Stimulated activated CD4-positive, alpha-beta T cell treated with anti-CD3 and anti-CD28 coated beads, Interleukin-4, amount 100 ng/mL, for 1 hour (primary cell): ENCODE data around the gene SMIM32.
A peak's percentile ranks its signal among the peaks of the same experiment; 100 is the strongest.

ENCODE experiments used
- DNase-seq: peaks from one replicate; pipeline ENCODE4 v3.0.0-alpha.2; 2020

Gene SMIM32

DNA sequence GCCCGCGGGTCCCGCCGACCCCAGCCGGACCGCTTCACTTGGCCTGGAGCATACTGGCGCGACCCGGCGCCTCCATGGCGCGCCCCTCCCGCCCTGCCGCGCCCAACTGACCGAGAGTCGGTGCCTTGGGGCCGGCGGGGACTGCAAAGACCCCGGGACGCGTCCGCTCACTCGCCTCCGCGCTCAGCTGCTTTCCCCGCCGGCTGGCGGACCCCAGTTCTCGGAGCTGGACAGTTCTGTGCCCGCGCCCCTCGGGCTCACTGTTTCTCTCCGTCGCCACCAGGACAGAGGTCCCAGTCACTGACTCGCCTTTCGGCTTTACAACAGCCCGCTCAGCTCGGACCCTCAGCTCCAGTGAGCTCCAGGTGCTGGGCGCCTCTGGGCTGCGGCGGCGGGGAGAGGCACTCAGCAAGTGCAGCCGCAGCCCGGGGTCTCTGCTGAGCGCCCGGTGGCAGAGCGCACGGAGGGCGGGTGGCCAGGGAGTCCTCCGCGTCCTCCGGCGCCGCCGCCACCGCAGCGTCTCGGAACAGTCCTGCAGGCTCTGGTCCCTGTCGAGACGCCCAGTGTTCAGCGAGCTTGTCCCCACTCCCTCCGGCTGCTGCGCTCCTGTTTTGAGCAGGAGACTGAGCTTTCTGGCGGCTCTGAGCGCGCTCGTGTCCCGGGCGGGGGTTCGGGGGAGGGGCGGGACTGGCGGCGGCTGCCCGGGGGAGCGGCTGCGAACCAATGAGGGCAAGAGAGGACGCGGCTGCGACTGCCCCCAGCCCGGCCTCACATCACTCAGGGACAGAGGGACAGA, at the start of gene SMIM32:
Gene SMIM32, minus strand, starts transcription at position 637 of the 796 bp plus-strand sequence. CDS start 638 bp downstream, outside the sequence.
- no peak for DNase-seq

DNA sequence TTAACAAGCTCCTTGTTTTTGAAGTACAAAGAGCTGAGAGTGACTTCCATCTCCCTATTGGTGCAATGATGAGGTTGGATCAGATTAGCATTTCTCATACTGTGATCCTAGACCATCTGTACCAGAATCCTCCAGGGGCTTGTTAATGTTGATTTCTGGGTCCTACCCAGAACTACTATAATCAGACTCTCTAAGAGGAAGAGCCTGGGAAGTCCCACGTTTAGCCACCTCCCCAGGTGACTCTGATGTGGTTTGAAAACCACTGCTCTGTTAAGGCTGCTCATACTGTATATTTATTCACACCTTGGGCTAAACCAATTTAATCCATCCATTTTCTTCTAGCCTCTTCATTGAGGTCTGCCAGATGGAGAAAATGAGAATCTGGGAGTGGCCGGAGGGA, 49.6 kb upstream of the SMIM32 start:
- no peak for DNase-seq

DNA sequence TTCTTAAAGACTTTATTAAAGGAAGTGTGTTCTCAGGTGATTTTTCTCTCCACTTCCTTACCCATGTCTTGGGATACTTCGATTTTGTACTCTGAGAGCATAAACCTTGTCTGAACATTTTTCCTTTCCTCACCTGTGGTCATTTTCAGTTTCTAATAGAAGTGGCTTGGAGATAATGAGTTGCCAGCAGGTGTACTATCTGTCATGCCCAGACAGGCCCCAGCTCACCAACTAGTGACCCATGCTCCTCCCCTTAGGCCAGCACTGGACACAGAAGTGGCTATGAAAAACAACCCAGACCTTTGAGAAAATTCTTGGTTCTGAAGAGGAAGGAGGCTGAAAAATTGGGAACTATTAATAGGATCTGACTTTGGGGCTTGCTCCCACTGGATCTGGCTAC, 49.2 kb upstream of the SMIM32 start:
- DNase-seq: no peak

DNA sequence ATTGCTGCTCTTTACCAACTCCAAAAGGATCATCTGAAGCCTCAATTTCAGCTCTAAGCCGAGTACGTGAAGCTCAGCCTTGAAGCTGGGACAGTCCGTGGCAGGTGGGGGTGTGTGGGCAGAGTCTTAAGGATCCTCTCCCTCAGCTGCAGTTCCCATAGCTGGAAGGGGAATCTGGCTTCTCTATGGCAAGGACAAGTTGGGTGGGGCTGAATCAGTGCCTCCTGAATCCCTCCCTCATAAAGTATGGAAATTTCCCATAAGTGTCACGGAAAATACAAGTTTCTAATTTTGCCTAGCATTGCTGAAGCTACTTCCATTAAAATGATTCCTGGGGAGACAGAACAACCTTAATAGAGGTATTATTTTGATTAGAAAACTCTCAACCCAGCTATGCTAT, 47.9 kb upstream of the SMIM32 start:
- no peak for DNase-seq

DNA sequence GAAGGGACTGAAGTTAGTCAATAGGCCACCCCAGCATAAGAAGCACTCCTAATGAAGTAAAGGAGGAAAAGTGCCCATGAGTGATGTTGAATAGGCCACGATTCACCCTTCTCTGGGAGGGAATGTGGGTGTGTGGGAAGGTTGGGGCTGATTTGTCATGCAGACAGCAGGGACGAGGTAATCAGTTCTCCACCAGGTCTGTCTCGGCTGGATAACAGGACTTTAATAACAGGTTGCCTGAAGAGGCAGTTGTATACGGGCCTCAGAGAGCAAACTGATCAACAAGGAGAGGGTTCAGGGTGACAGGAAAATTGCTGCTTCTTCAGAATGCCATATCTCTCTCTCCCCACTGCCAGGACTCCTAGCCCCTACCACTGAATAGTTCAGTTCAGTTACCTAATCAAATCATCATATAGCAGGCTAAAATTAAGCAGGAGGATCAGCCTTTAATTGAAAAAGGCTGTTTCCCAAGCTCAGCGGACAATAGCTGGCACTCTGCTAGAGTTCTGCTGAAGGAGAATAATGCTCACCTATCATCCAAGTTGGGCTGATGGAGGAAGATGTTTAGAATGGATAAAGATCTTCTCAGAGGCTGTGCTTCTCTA, 43.6 kb upstream of the SMIM32 start:
- DNase-seq: no peak

DNA sequence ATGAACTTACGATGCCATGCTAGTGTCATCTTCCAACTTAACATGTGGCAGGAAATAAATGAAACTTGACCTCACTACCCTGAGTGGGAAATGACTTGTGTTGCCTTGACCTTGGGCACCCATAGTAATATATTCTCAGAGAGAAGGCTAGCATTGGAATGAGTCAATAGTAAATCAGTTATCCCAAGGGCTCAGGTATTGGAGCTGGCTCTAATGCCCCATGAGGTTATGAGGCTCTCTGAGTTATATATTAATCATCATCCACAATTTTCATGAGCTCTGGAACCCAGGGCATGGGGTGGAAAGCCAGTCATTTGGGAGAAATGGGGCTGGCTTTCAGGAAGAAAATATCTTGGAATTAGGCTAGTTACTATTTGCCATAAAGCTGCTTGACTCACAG, 42.4 kb upstream of the SMIM32 start:
- DNase-seq: no peak

DNA sequence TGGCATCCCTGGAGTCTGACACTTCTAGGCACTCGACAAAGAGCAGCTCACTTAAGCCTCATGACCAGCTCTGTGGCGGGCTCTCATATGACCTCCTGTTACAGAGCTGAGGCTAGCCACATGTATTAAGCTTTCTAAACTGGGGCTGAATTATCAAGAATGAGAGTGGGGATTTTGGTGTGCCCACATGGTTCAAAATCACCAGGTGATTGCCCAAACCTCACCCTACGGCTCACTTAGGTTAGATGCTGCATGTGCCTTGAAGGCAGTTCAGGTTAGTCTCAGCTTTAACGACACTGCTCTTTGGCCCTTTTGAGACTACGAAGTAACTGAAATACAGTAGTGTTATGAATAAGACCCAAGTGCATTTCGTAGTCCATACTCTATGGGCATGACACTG, 39.4 kb upstream of the SMIM32 start:
- no peak for DNase-seq

DNA sequence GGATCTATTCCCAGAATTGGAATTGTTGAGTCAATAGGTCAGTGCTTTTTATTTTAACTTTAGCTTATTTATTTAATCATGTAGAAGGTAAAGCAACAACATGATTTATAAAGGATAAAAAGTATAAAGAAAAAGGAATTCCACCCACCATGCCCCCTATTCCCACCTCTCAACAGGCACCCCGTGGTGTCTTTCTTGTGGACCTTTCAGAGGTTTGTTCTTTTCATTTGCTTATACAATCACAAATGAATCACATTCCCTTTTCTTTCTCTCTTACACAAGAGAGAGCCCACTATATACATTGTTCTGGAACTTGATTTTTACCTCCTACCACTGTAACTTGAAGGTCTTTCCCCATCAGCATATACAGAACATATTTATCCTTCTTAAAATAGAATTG, 37.2 kb upstream of the SMIM32 start:
- no peak for DNase-seq

DNA sequence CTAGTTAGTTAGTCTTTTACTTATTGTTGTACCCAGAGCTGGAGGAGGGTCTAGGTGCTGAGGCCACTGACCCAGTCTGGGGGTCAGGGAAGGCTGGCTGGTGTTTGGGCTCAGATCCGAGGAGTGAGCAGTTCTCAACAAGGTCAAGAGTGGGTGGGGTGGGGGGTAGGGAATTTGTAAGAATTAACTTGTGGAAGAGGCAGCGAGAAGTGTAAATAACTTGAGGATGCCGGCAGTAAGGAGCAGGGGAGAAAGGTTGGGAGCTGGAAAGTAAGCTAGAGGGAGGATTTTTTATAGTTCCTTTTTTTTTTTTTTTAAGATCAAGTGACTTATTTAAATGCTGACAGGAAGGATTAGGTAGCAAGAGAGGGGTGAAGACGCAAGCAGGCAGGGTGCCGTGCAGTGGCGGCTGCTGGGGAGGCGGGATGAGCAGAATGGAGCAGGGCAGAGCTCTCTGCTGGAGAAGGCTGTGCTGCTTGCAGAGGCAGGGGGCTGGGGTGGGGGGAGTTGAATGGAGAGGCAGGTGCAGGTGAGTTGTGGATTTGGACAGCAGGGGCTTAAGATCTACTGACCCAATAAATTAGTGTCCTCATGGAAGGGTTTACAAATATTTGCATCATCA, 35.3 kb upstream of the SMIM32 start:
- no peak for DNase-seq

DNA sequence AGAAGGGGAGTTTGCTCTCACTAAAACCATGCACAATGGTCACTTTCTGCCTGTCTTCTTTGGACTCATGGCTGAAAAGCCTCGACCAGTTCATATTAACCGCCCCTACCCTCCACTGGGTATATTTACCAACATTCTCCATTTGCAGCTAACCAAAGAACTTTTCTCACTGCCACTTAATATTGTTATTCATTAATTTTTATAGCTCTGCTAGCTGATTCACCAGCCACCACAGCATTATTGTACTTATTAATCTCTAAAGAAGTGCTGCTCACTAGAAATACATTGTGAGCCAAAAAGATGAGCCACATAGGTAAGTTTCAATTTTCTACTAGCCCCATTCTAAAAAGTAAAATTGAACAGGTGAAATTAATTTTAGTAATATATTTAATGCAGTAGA, 33.4 kb upstream of the SMIM32 start:
- no peak for DNase-seq

DNA sequence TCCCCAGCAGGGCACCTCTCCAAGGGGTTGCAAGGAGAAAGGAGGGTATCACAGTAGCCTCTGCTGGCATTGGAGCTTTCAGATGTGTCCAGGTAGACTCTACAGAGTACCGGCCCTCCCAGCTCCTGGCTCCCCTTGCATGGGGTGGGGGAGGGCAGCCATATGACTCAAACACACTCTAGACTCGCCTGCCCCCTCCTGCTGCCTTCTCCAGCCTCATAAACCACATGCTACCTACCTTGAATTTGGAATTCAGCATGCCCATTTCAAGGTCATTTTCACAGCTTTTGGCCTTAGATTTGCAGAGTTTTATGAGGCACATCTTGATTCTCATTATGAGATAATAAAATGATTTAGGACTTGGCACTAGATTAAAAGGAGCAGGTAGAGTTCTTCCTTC, 32.8 kb upstream of the SMIM32 start:
- no peak for DNase-seq

DNA sequence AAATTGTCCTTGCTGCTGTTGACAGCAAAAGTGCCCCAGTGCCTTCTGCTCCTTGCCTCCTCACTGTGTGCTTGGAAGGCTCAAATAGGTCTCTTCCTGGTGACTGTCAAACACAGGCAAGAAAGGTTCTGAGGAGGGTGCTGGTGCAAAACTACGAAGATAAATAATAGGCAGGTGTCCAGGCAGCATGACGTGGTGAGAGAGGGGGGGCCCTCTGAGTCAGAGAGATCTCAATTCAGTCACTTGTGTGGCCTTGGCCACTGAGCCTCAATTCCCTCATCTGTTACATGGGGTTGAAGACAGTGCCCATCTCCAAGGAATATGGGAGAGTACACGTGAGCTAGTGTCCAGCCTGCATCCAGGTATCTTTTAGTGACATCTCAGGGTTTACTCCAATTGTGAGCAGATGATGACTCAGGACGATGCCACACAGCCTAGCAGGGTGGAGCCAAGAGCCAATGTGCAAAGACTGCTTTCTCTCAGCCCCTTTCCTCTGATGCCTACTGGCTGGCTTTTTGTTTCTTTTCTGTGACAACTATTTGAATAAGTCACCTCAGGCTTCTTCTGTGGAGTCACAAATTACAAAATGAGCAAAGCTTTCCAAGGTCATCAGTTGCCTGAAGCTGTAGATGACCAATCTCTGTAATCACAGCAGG, 29.7 kb upstream of the SMIM32 start:
- DNase-seq: no peak

DNA sequence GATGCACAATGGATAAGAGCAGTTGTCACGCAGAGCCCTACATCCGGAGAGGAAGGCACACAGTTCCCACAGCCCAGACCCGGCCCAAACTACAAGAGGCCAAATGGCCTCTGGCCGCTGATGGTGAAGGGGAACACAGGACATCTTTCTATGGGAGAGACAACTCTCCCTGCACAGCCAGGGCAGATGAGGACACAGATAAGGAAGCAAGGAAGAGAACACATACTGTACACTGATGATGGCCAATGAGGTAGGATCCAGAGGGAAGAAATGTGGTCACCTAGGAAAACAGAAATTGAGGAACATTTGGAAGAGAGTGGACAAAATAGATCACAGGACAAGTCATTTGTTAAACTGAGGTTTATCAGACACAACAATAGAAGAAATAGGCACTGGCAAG, 28.4 kb upstream of the SMIM32 start:
- no peak for DNase-seq

DNA sequence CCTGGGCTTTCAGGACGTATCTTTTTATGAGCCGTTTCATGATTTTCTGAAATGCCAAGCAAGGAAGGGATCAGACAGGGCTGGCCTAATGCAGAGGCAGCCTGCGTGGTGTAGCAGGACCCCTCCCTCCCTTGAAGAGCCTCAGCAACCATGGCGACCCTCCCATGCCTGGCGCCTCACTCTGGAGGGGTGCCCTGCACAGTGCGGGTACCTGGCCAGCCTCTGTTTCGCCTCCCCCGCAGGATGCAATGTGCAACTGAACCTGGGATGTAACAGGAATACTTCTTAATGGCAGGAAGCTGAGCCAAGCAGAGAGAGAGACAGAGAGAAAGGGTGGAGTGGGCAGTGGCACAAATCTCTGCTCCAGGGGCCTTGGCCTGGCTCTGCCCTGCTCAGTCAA, 23.3 kb upstream of the SMIM32 start:
- no peak for DNase-seq

DNA sequence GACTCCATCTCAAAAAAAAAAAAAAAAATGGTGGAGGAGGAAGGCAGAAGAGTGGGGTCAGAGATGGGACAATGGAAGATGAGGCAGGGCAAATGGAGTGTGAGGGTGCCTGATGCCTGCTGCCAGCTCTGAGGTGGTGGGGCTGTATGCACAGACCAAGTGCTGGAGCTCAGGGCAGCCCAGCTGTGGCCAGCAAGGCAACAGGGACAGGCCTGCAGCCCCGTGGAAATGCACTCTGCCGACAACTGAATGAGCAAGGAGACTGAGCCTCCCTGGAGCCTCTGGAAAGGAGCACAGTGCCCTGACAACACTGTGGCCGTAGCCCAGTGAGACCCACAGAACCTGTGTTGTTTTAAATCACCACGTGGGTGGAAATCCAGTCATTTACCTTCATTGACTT, 22.9 kb upstream of the SMIM32 start:
- no peak for DNase-seq

DNA sequence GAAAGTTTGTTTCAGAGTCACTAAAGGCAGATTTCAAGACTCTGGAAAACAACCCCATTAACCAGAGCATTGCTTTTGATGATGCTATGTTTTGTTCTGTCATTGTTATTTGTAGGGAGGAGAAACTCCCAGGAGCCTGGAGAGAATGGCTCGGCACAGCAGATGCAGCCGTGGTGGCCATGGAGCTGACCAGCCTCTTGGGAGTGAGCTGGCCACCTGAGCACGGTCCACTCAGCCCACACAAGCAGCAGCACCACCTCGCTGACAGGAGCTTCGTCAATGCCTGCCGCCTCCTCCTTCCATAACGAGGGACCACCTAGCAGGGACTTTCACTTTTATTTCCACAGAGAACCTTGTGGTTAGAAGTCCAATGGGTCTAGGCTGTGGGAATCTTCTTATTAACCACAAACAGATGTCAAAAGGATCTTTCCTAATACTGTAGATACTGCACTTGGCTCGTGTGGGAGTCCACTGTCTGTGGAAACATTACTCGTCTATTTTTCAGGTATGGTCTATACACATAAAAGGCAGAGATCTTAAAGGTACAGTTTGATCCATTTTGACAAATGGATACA, 21.0 kb upstream of the SMIM32 start:
- DNase-seq: no peak

DNA sequence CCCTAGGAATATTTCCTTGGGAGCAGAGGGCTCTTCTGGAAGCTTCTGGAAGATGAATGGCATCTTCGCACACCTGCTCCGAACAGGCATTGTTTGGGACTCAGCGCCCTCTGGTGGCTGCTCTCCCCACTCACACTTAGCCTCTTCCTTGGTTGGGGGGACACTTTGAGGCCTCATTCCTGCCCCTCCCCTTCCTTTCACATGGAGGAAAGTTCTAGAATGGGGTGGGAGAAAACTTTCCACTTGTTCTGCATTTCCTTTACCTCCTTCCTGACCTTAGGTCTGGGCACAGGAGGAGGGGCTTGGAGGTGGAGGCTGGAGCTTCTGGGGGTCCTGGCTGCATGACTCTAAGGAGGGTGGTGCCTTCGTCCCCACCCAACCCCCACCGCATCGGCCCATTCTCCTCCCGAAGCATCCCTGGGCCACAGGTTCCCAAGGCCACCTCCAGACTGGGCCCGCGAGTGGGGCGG, 19.3 kb upstream of the SMIM32 start:
- DNase-seq: peak; percentile 42

DNA sequence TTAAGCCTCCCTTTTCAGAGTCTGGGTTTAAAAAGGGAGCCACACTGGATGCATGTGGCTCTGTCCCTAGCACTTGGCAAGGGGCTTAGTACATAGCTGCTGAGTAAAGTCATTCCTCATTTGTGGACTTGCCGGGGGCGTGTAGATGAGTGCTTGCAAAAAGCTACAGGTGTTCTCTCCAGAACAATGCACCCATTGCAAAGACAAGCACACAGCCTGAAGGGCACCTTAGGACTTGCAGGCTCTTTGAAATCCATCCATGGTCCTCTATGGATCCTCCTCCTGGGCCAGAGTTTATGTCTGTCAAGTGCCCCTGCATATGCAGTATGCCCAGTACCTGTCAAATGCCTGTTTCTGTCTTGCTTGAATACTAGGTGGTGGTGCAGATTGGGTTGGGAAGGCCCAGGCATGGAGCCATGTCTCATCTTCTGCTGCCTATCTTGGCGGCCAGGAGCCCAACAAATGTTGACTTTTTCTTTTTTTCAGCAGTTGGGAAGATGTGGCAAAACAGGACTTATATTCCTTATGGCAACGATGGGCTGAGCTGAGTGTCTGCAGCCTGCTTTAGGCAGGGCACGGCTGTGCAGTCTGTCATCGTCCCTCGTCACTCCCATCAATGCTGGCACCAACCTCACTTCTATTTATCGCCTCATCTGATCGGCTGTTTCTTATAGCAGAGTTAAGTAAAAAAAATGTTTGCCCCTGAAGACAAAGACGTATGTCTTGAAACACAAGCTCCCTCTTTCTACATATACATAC, 18.5 kb upstream of the SMIM32 start:
- DNase-seq: no peak

DNA sequence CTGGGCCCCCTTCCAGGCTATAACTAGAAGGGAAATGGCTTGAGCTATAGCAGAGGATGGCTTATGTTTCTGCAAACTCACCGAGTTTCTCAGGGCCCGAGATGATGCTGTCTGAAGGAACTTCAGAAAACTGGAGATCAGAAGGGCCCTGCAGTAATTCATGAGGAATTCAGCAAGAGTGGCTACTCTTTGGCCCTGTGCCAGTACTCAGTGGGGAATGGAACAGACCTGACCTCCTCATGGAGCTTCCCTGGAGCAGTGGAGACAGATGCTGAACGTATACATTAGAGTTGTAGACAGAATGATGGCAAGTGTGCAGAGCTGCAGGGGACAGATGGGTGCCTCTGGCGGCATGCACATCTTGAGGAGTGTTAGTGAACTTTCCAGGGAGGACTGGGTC, 17.3 kb upstream of the SMIM32 start:
- no peak for DNase-seq

DNA sequence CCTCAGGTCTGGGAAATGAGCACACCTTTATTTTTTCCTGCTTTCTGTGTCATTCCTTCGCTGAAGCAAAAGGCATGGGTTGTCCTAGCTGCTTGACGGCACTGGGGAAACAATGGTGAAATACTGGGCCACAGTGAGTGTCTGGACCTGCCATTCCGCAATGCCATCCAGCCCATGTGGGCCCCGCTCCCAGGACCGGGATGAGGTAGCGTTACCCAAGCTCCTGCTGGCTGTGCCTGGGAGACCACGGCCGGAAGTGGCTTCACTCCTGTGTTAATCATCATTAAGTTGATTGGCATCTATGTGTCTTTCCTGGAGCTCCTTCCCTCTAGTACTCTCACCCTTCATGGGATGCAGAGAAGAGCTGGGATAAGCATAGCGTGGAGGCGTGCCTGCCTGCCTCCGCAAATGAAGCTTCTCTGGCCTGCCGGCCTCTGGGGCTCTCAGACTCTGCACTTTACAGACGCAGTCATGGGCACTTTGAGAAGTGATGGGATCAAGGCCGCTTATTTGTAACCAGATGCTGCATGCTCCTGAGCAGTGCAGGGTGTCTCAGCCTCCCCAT, 16.5 kb upstream of the SMIM32 start:
- no peak for DNase-seq

DNA sequence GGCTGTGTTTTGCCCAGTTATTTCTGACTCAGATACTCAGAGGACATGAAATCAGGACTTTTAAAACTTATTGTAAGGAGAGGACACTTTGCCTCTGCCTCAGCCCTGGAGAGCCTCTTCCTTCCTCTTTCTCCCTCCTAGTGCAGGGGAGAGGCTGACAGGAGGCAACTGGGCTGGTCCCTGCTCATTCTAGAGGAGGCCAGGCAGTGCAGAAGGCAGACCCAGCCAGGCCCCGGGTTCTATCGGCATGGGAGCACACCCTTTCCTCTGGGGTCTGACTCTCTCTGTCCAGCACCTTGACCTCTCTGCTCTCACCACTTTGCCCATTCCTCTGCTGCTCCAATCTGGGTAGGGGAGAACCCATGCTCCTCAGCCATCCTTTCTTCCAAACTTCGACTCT, 16.0 kb upstream of the SMIM32 start:
- DNase-seq: no peak

DNA sequence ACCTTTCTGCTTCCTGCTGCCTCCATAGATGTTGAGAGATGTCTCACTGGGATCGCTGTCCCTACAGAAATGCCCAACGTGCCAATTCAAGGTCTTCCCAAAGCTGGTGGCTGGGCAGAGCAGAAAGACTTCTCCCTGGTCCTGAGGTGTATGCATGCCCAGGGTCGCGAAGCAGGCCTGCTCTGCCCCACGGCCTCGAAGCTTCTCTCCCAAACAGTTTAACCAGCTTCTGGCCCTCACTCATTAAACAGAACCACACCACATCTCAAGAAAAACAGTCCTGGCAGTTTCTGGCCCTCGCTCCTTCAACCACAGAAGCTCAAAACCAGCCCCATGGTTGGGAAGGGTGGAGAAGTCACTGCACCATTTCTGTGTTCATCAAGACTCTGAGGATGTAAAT, 14.7 kb upstream of the SMIM32 start:
- DNase-seq: no peak
